CD4-positive, alpha-beta T cell (primary cell): ENCODE data around the gene STAB2. TPM values are rescaled to one million over a fixed set of nuclear protein-coding genes. Genes with fewer than 3 reads are reported as not detected.

Experiments
- ATAC-seq: fragments of 200-7000 bp; cut with Tn5 transposase; one replicate; pipeline ENCODE4 v1.10.0; 2022; ENCODE audit warnings: mild to moderate bottlenecking; ENCODE audit not compliant: poor library complexity
- CTCF ChIA-PET: fragments of 350-600 bp; sonication (Branson Sonifier 250); formaldehyde crosslinking; loops from one replicate; lab custom pipeline; 2021; ENCODE audit warnings: antibody characterized with exemption, inconsistent platforms; lab: Charles Lee
- POLR2A ChIA-PET: fragments of 350-600 bp; sonication (Branson Sonifier 250); formaldehyde crosslinking; loops from one replicate; lab custom pipeline; 2021; ENCODE audit warnings: antibody characterized with exemption, inconsistent platforms; lab: Charles Lee
- DNase-seq, 14 experiments: peaks; one replicate each; pipeline ENCODE4 v3.0.0-alpha.2; 2013 to 2020; ENCODE audit warnings: mixed read lengths in 2 of 14
- H3K27ac ChIP-seq, 2 donors: one replicate each; pipeline versions ENCODE4 v1.5.1 to v1.7.0; 2013; ENCODE audit warnings: low read length in 2 of 2, low read depth in 1 of 2, mild to moderate bottlenecking in 1 of 2
- H3K27me3 ChIP-seq, 2 experiments: 1 replicate in 1 of 2; 2 replicates in 1 of 2; pipeline versions ENCODE4 v1.6.1 to v1.7.0; 2013; ENCODE audit warnings: low read length in 2 of 2, control low read depth in 1 of 2, mild to moderate bottlenecking in 1 of 2, moderate library complexity in 1 of 2; ENCODE audit not compliant: insufficient read depth in 2 of 2, control insufficient read depth in 1 of 2
- H3K36me3 ChIP-seq: one replicate; pipeline ENCODE4 v1.6.1; 2013; ENCODE audit warnings: low read length, control low read depth; ENCODE audit not compliant: insufficient read depth
- H3K4me1 ChIP-seq: one replicate; pipeline ENCODE4 v1.6.1; 2013; ENCODE audit warnings: low read length, control low read depth; ENCODE audit not compliant: insufficient read depth
- H3K4me3 ChIP-seq: one replicate; pipeline ENCODE4 v1.5.1; 2013; ENCODE audit warnings: mild to moderate bottlenecking, low read length, moderate library complexity
- H3K9me3 ChIP-seq, 2 experiments: 1 replicate in 1 of 2; 2 replicates in 1 of 2; pipeline versions ENCODE4 v1.6.1 to v1.7.0; 2013; ENCODE audit warnings: low read length in 2 of 2, mild to moderate bottlenecking in 2 of 2, control low read depth in 1 of 2, moderate library complexity in 1 of 2; ENCODE audit not compliant: control insufficient read depth in 1 of 2, insufficient read depth in 1 of 2
- H3K27ac Mint-ChIP-seq: one replicate; pipeline ENCODE4 v1.8.0; 2020; ENCODE audit warnings: mixed read lengths
- H3K27me3 Mint-ChIP-seq: one replicate; pipeline ENCODE4 v1.8.0; 2021; ENCODE audit warnings: mixed read lengths
- H3K36me3 Mint-ChIP-seq: one replicate; pipeline ENCODE4 v1.8.0; 2021; ENCODE audit warnings: low read depth, mixed read lengths
- H3K4me1 Mint-ChIP-seq: one replicate; pipeline ENCODE4 v1.8.0; 2021; ENCODE audit warnings: low read depth, mixed read lengths
- H3K4me3 Mint-ChIP-seq: one replicate; pipeline ENCODE4 v1.8.0; 2020; ENCODE audit warnings: mild to moderate bottlenecking, mixed read lengths
- H3K9me3 Mint-ChIP-seq: one replicate; pipeline ENCODE4 v1.8.0; 2020; ENCODE audit warnings: mixed read lengths
- CTCF ChIP-seq: fragments of 200-600 bp; IDR thresholded peaks from one replicate; pipeline ENCODE4 v1.8.0; 2022; ENCODE audit warnings: antibody characterized with exemption, mild to moderate bottlenecking
- intact Hi-C, 2 experiments: fragments of 100-400 bp; cut with DNase I in 1 of 2; cut with micrococcal nuclease in 1 of 2; formaldehyde crosslinking; loops; one replicate each; pipeline versions ENCODE4 v1.15.1 to v1.9.0; 2023 to 2025; cut with DNase I, micrococcal nuclease
- total RNA-seq, 174 experiments: library from RNA in 2 of 174; stranded (reverse) in 2 of 174; gene quantifications; one replicate each; pipeline ENCODE4 v1.2.3 and lab custom pipeline; 2021 to 2026

Gene STAB2
- total RNA-seq, 2 experiments from 2014 or later = not detected

- no peaks in the 10 kb centered on the region for H3K4me1 ChIP-seq
- ATAC-seq (no peak), DNase-seq (no peak)
- no peaks in the 10 kb centered on the region for H3K36me3 ChIP-seq
- TF ChIP-seq CTCF = no peak
- Mint-ChIP-seq H3K9me3 (no peaks in the 10 kb centered on the region), H3K27ac (no peak overlapping the region), H3K4me3 (no peak overlapping the region), H3K27me3 (peaks cover 11% of the 10 kb centered on the region), H3K36me3 (no peaks in the 10 kb centered on the region), H3K4me1 (no peaks in the 10 kb centered on the region)
- no peaks in the 10 kb centered on the region for H3K27me3 ChIP-seq
- no peak overlapping the region for H3K4me3 ChIP-seq
- POLR2A ChIA-PET = no interaction called here
- H3K9me3 ChIP-seq = no peaks in the 10 kb centered on the region
- CTCF ChIA-PET = no interaction called here
- intact Hi-C loops = no loop called here
- no peak overlapping the region for H3K27ac ChIP-seq
Measured at GRCh38 chr12:103590271-103590670, 3.2 kb downstream of the STAB2 start.

DNA sequence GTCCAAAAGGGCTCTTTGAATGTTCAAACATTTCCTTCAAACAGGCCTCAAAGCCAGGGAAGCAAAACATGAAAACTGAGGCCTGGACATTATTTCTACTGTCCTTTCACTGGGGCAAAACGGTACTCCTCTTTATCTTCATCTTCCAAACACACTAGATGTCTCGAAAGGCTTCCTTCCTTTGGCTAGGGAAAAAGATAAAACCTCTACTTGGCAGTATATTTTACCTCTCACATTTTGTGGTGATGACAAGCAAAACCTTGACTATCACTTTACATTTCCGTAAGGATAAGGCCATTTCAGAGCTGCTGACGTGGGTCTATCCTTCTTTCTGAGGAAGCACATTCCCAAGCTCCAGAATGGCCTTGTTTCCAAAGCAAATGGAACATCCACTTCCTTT lies 9.9 kb downstream of the STAB2 start:
- intact Hi-C loops = no loop called here
- no peaks in the 10 kb centered on the region for H3K36me3 ChIP-seq
- Mint-ChIP-seq H3K9me3 (no peaks in the 10 kb centered on the region), H3K36me3 (no peaks in the 10 kb centered on the region), H3K4me1 (no peaks in the 10 kb centered on the region), H3K27ac (no peak overlapping the region), H3K27me3 (peaks cover 22% of the 10 kb centered on the region), H3K4me3 (no peak overlapping the region)
- peaks cover 0 to 7% of the 10 kb centered on the region in 2 experiments for H3K27me3 ChIP-seq
- no peaks in the 10 kb centered on the region for H3K9me3 ChIP-seq
- no peak overlapping the region for H3K4me3 ChIP-seq
- no peak for TF ChIP-seq CTCF
- H3K27ac ChIP-seq = no peak overlapping the region
- no peak for ATAC-seq
- H3K4me1 ChIP-seq = no peaks in the 10 kb centered on the region
- DNase-seq = no peak
- ChIA-PET POLR2A (no interaction called here), CTCF (interaction anchor here (1.4 kb wide), 1 partner anchor 15 kb away, joined by 3 read pairs; no protein-coding TSS in a partner anchor)

DNA sequence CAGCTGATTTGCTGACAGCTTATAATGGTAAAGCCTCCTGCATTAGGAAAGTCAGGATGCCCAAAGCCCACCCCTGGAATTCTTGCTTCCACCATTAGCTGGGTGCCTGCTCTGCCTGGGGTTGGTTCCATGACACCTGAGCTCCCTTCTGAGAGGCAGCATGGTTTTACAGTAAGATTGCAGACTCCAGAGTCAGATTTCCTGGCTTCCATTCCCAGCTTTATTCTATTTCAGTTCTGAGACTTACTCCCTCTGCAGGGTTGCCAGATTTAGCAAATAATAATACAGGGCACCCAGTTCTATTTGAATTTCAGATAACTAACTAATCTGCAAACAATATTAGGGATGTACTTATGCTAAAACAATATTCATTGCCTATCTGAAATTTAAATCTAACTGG lies 12.2 kb downstream of the STAB2 start:
- intact Hi-C loops = no loop called here
- Histone ChIP-seq H3K9me3 (no peaks in the 10 kb centered on the region), H3K36me3 (no peaks in the 10 kb centered on the region), H3K4me3 (no peak overlapping the region), H3K27me3 (peaks cover 0 to 7% of the 10 kb centered on the region in 2 experiments), H3K27ac (no peak overlapping the region), H3K4me1 (no peaks in the 10 kb centered on the region)
- H3K36me3 Mint-ChIP-seq = no peaks in the 10 kb centered on the region
- no peak overlapping the region for H3K4me3 Mint-ChIP-seq
- ATAC-seq (no peak), DNase-seq (no peak)
- H3K27ac Mint-ChIP-seq = no peak overlapping the region
- CTCF ChIA-PET = no interaction called here
- H3K9me3 Mint-ChIP-seq = no peaks in the 10 kb centered on the region
- no peak for TF ChIP-seq CTCF
- H3K4me1 Mint-ChIP-seq = no peaks in the 10 kb centered on the region
- POLR2A ChIA-PET = no interaction called here
- peaks cover 21% of the 10 kb centered on the region for H3K27me3 Mint-ChIP-seq
